HG03097 (cell line): ENCODE data around the gene TBC1D22A.
"Not testable (repeated sequence)": the region's sequence is repeated elsewhere in the genome, so short reads cannot be mapped to it uniquely, and the experiment has no call there.

Source experiments
- ATAC-seq: cut with Tn5 transposase; IDR thresholded peaks from one replicate; pipeline ENCODE4 v1.9.1; 2021; ENCODE audit not compliant: unreplicated experiment, low FRiP score

TBC1D22A gene

GRCh38 chr22:47136671-47137070 lies 374.2 kb downstream of the TBC1D22A start:
- ATAC-seq, result no peak

DNA sequence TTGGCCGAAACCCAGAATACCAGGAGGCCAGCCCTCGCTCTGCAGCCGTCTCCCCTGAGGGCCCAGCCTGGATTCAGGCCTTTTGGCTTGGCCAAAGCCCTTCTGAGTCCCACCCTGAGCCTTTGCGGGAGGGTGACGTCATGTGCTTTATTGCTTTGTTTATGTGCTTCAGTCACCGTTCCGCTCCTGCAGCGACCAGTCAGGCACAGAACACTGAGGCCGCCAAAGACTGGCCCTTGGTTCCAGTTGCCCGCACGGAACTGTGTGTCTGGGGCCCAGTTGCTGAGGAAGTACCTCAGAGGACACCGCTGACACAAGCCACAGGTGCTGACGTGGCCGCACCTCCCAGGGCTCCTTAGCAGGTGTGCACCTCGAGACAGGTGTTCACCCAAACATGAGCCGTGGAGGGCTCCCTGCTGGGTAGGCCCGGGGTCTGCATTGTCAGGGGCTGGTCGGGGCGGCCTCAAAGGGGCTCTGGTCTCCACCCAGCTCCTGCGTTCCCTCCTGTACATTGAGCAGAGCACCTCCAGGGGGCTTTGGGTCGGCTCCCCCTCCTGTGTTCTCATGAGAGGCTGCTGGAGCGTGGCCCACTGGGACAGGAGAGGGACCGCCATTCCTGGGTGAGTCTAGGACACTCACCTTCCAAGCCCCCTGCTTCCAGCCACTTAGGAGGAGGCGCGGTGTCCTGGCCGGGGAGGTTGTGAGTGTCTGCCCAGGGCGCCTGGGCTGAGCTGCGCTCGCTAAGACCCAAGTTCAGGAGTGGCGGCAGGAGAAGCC lies 376.8 kb downstream of the TBC1D22A start:
- no peak for ATAC-seq

GRCh38 chr22:47139790-47140119 lies 377.3 kb downstream of the TBC1D22A start:
- no peak for ATAC-seq

DNA sequence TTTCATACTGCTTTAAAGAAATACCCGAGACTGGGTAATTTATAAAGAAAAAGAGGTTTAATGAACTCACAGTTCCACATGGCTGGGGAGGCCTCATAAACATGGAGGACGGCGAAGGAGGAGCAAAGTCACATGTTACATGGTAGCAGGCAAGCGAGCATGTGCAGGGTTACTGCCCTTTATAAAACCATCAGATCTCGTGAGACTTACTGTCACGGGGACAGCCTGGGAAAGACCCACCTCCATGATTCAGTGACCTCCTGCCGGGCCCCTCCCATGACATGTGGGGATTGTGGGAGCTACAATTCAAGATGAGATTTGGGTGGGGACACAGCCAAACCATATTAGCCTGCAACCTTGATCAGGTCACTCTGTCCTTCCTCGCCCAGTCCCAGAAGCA lies 378.5 kb downstream of the TBC1D22A start:
- not testable (repeated sequence) for ATAC-seq

DNA sequence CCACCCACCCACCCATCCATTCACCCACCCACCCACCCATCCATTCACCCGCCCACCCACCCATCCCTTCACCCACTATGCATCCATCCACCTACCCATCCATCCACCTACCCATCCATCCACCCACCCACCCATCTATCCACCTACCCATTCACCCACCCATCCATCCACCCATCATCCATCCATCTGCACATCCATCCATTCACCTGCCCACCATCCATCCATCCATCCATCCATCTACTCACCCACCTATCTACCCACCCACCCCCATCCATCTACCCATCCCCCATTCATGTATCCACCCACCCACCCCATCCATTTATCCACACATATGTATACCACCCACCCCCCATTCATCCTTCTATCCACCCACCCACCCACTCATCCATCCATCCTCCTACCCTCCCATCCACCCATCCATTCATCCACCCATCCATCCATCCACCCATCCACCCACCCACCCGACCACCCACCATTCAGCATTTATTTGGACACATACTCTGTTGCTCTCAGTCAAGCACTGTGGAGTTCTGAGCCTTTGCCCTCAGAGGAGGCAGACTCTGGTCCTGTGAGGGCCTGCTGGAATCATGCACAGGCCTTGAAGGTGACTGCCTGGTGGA lies 380.1 kb downstream of the TBC1D22A start:
- ATAC-seq, result no peak

- no peak for ATAC-seq
Observed at GRCh38 chr22:47143249-47143938, 380.9 kb downstream of the TBC1D22A start.

- no peak for ATAC-seq
Observed at GRCh38 chr22:47144076-47144765, 381.8 kb downstream of the TBC1D22A start.

- no peak for ATAC-seq
Observed at GRCh38 chr22:47144791-47145425, 382.5 kb downstream of the TBC1D22A start.

DNA sequence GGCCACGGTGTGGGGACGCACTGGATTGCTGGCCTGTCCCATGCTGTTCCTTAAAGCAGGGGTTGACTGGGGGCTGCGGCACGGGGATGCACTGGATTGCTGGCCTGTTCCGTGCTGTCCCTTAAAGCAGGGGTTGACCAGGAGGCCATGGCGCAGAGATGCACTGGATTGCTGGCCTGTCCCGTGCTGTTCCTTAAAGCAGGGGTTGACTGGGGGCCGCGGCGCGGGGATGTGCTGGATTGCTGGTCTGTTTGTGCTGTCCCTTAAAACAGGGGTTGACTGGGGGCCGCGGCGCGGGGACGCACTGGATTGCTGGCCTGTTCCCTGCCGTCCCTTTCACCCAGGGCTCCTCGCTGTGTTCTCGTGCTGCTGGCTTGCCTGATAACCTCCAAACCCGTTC lies 383.4 kb downstream of the TBC1D22A start:
- ATAC-seq, result no peak

DNA sequence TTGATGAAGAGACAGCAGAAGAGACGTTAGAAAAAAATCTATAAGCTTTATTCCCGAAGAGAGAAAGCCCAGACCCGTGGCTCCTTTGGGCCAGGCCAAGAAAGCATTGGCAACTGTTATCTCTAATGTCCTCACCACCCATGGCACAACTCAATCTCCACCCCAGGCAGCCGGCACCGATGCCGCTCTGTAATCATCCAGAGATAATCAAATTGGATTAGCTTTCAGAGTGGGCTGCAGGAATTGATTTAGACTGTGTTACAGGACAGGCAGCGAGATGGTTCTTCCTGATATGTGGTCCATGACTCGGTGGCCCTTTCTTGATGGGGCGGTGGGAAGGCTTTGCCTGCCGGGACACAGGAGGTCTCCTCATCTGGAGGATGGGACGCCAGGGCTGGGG lies 383.9 kb downstream of the TBC1D22A start:
- ATAC-seq, result no peak

GRCh38 chr22:47146941-47147340 lies 384.5 kb downstream of the TBC1D22A start:
- ATAC-seq, result no peak

- ATAC-seq, result no peak
Observed at GRCh38 chr22:47147572-47147971, 385.1 kb downstream of the TBC1D22A start.

DNA sequence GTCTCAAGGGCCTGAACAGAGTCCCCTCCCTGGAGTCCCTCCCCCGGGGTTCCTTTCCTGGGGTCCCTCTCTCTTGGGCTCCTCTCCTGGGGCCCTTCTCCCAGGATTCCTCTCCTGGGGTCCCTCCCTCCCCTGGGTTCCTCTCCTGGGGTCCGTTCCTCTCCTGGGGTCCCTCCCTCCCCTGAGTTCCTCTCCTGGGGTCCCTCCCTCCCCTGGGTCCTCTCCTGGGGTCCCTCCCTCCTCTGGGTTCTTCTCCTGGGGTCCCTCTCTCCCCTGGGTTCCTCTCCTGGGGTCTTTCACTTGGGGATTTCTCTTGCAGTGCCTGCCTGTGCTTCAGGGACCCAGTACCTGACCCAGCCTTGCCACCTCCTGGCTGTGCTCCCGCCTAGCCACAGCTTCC lies 386.1 kb downstream of the TBC1D22A start:
- no peak for ATAC-seq

GRCh38 chr22:47148956-47149728 lies 386.7 kb downstream of the TBC1D22A start:
- ATAC-seq, result no peak

DNA sequence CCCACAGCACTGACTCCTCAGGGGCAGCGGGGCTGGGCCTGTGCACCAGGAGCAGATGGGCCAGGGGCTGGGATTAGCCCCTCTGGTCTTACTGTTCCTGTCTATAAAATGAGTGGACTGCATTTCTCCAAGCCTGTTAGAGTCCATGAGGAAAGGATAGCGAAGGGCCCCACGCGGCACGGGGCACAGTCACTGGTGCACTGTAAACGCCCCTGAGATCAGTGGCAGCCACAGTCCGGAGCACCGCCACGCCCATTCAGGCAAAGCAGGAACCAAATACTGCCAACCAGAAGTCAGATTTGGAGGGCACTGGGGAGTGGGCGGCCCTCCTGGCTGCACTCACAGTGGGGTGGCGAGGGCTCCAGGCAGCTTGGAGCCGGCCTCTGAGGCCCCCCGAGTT lies 387.5 kb downstream of the TBC1D22A start:
- ATAC-seq, result no peak

DNA sequence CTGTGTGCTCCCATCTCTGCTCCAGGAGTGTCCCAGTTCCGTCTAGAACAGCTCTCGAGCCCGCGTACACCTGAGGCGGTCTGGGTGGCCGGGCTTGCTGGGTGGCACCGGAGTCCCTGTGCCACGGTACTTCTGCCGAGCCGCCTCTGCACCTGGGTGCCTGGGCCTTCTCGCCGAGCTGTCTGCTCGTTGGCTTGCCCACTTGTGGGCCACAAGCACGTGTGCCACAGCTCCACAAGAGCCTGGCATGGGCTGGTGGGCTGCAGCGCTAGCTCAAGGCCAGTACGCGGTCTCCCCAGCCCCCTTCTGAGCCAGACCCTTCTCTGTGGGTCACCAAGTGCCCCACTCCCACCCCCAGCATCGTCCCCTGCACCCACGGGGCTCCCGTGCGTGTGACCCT lies 388.0 kb downstream of the TBC1D22A start:
- no peak for ATAC-seq

GRCh38 chr22:47151064-47151463 lies 388.6 kb downstream of the TBC1D22A start:
- ATAC-seq, result no peak

DNA sequence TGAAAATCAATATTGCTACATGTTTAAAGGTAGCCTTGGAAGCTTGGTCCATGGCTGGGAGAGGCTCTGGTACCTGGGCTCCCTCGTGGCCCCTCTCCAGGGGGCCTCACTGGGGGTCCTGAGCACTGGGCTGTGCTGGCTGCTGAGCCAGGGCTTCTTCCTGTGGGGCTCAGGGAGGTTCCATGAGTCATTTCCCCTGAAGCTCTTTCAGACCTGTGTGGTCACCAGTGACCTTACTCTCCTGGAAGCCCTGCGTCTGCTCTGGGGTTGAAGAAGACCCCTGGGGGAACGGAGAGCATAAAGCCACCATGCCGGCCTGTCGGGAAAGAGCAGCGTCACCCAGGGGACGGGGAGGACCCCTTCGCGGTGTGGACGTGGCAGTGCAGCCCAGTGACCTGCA lies 389.0 kb downstream of the TBC1D22A start:
- no peak for ATAC-seq

DNA sequence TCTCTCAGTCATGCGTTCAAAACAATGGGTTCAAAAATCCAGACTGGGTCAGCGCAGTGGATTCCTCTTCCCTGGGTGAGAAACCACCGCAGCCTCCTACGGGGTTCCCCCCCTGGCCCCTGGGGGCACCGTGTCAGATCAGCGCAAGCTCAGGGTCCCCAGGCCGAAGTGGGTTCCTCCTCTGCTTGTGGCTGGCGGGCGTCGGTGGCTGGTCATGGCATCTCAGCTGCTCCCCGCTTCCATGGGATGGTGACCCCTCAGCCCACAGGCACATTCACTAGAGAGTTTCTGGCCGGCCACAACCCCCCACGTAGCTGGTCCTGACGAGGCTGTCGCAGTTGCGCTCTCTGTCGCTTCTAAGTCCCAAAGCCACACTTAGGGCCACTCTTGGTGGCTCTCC lies 389.8 kb downstream of the TBC1D22A start:
- no peak for ATAC-seq

GRCh38 chr22:47152938-47153337 lies 390.5 kb downstream of the TBC1D22A start:
- ATAC-seq, result no peak
